Midbrain (tissue), 1 donor: Measurements from ENCODE around the gene WFDC8.
A peak's percentile ranks its signal among the peaks of the same experiment; 100 is the strongest.
"Not testable (repeated sequence)": the region's sequence is repeated elsewhere in the genome, so short reads cannot be mapped to it uniquely, and the experiment has no call there.

Experiments
- DNase-seq: peaks from one replicate; lab custom pipeline; 2025; lab: John Stamatoyannopoulos, UW

The WFDC8 gene

DNA sequence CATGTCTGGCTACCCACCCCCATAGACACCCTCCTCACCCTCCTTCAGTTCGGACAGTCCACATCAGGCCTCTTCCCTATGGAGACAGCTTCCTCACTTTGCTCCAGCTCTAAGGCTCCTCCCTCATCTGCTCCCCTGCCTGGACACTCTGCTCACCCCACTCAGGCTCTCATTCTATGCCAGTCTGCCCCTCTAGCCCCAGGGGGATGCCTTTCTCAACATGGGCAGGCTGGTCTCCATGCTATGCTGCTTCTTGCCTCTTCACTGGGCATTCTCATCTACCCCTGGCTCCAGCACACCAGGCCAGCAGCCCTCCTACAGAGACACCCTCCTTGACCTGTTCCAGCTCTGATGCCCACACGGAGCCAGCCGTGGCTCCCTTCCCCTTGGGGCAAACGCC, at the start of gene WFDC8:
TSS of gene WFDC8 (minus strand) at position 101 of the 400 bp plus-strand sequence. CDS start at position 64, 37 bp downstream.
- no peak for DNase-seq

DNA sequence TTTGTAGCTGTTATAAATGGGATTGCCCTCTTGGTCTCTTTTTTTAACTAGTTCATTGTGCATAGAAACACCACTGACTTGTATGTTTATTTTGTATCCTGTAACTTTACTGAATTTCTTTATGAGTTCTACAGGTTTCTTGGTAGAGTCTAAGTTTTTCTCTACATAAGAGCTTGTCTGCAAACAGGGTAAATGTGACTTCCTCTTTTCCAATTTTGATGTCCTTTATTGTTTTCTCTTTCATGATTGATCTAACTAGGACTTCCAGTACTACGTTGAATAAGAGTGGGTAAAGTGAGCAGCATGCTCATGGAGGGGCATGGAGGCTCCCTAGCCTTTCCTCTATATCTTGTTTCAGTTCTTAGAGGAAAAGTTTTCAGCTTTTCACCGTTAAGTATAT, 47.5 kb upstream of the WFDC8 start:
- DNase-seq, result no peak

- no peak for DNase-seq
Measured at GRCh38 chr20:45621593-45621992, 42.5 kb upstream of the WFDC8 start.

DNA sequence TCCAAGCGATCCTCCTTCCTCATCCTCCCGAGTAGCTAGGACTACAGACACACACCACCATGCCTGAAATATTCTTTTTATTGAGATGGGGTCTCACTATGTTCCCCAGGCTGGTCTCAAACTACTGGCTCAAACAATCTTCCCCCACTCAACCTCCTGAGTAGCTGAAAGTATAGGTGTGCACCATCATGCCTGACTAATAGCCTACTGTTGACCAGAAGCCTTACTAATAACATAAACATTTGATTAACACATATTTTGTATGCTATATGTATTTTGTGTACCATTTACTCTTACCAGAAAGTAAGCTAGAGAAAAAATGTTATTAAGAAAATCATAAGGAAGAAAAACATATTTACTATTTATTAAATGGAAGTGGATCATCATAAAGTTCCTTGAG, 38.5 kb upstream of the WFDC8 start:
- DNase-seq, result no peak

- no peak for DNase-seq
Measured at GRCh38 chr20:45612314-45612713, 33.2 kb upstream of the WFDC8 start.

DNA sequence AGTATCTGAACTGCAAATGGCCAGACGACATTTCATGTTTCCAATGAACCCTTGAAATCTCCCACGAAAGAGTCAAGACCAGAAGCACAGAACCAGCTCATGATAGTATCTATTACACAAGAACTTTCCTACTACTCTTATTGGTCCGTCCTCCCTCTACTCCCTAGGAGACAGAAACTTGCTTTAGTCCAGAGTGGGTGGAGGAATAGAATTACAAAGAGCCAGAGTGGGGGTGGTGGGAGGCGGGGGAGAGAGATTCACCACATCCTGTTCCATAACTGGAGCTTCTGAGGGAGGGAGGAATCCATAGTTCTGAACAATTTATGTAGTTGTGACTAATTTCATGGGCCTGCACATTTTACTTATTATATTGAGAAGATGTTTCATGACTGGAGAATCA, 32.0 kb upstream of the WFDC8 start:
- DNase-seq, result no peak

- no peak for DNase-seq
Measured at GRCh38 chr20:45607810-45608209, 28.7 kb upstream of the WFDC8 start.

DNA sequence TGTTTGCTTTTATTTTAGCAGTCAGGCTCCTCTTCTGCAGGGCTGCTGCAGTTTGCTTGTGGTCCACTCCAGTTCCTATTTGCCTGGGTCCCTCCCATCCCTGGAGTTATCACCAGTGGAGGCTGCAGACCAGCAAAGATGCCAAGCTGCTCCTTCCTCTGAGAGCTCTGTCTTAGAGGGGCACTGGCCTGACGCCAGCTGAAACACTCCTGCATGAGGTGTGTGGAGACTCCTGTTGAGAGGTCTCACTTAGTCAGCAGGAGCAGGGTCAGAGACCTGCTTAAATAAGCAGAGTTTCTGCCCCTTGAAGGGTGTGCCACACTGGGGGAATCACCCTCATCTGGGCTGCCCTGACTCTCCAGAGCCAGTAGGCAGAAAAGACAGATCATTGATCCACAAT, 16.2 kb upstream of the WFDC8 start:
- DNase-seq, result no peak

DNA sequence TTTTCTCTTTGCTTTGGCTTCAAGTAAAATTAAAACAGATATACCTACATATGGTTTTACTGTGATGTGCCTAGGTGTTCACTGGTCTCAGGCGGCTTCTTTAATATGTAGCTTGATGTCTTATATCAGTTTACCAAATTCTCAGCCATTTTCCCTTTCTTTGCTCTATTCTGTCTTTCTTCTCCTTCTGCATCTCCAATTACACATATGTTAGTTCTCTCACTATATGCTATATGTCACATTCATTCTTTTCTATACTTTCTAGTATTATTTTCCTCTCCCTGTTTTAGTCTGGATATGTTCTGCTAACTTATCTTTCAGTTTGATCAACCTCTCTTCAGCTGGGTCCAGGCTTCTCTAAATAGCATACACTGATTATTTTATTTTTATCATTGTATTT, 14.4 kb upstream of the WFDC8 start:
- DNase-seq, result no peak

DNA sequence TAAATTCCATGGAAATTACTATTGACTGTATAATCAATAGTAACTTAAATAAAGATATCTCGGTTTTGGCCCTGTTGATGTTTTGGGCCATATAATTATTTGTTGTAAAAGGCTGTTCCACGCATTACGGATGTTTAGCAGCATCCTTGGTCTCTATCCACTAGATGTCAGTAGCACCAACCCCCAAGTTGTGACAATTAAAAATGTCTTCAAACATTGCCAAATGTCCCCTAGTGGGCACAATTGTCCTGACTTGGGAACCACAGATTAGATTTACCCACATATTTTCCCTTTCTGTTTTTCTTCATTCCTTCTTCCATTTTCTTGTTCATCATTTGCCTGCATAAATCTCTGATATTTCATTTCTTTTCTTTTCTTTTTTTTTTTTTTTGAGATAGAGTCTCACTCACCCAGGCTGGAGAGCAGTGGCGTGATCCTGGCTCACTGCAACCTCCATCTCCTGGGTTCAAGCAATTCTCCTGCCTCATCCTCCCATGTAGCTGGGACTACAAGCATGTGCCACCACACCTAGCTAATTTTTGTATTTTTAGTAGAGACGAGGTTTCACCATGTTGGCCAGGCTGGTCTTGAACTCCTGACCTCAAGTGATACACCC, 13.6 kb upstream of the WFDC8 start:
- peak; percentile 3 for DNase-seq

DNA sequence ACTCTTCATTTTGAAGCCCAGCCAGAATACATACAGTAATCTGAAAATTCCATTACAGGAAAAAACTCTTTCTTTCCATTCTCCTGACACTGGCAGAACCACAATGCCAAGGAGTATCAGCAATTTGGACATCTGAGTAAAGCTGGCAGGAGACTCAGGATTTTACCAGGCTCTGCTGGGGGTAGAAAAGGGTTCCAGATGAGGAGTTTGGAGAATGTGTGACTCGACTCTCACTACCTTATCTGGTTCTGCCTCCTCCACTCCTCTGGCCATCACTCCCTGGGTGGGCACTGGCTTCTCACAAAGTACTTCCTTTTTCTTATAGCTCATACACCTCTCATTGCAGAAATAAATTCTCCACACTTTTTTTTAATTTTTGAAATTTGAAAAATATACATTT, 10.6 kb upstream of the WFDC8 start:
- DNase-seq, result no peak

DNA sequence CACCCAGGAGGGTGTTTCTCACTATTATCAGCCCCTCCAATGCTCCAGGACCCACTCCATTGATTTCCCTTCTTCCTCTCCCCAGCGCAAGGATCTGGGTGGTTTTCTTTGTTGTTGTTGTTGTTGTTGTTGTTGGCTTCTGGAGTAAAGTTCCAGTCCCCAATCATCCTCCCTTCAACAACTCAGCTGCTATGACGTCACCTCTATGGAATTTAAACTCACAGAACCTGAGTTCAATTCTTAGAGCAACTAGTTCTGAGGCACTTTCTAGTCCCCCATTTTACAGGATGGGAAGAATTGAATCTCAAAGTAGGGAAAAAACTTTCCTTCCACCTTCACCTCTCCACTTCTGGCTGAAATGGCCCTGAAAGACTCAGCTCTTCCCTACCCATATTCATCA, 9.7 kb upstream of the WFDC8 start:
- no peak for DNase-seq

DNA sequence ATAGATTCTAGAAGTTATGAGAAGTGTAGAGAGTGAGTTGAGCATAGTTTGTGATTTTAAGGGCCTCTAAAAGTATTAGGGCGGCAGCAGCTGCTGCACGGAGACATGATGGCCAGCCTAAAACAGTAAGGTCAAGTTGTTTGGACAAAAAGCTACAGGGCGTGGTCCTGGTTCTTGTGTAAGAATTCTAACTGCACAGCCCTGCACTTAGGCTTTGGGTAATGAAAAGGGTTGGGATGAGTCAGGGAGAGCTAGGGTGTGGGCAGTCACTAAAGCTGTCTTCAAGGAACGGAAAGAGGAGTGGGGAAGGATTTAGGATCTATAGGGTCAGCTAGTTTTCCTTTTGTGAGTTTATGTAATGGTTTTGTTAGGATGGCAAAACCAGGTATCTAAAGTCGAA, 6.9 kb upstream of the WFDC8 start:
- DNase-seq, result not testable (repeated sequence)

DNA sequence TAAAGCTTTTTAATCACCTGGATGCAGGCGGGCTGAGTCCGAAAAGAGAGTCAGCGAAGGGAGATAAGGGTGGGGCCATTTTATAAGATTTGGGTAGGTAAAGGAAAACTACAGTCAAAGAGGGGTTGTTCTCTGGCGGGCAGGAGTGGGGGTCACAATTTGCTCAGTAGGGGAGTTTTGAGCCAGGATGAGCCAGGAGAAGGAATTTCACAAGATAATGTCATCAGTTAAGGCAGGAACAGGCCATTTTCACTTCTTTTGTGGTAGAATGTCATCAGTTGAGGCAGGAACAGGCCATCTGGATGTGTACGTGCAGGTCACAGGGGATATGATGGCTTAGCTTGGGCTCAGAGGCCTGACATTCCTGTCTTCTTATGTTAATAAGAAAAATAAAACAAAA, 5.2 kb upstream of the WFDC8 start:
- not testable (repeated sequence) for DNase-seq

DNA sequence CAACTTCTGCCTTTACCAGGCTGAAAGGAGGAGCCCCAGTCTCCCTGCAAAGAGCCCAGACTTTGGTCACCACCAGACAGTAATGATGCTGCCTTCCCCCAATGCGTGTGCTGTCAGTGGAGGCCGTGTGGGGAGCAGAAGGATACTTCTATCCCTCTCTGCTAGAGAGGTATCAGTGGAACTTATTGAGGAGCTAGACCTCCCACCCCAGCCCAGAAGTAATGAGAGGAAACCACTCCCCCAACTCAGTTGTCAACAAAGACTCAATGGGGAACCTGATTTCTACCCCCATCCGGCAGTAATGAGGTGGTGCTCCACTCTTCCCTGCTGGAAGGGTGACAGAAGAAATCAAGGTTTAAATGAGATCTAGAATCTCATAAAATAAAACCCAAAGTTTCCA, 4.4 kb upstream of the WFDC8 start:
- DNase-seq, result no peak

DNA sequence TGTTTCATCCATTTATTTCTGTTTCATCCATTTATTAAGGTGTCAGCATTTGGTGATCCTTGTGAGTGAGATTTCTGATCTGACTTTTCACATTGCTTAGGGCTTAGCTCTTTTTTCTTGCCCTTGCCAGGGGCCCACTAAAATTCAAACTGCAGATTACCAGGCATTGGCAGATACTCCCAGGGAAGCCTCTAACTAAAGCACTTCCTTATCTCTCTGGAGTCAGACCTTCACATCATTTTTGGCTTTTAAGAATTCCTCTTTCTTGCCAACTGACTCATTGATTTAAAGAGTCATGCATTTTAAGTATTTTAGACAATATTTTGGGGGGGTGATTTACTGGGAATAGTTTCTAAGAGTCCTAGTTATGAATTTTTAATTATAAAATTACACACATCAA, 2.6 kb upstream of the WFDC8 start:
- DNase-seq, result no peak

DNA sequence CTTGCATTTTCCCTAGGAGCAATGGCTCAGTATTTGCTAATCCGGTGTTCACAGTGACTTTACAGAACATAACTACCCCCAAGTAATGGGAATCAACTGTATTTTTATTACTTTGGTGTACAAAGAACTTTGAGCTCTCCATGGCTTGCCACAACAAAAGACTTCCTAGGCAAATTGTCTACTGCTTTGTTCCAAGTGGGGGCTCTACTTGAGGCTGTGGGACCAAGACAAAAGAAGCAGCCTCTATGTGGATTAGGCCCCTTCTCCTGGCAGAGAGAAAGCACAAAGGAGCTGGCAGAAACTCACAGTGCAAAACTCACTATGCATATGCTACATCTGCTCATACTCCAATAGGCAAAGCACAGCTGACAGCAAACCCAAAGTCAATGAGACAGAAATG, 853 bp downstream of the WFDC8 start:
- no peak for DNase-seq

- no peak for DNase-seq
Measured at GRCh38 chr20:45576995-45577394, 2.1 kb downstream of the WFDC8 start.

DNA sequence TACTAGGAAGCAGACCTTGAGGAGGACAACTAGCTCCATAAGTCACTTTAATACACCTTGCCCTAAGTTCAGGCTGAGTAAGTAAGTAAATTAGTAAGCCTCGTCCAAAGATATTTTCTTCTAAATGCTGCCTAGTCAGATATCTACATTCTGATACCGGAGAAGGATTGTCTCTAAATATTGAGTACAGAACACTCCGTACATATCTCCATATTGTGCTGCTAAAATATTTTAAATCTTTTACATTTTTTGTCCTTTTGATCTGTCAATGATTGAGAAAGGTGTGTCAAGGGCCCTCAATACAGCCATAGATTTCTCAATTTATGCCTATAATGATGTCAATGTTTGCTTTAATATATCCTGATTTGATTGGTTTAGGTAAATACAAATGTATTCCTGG, 3.2 kb downstream of the WFDC8 start:
- no peak for DNase-seq

- not testable (repeated sequence) for DNase-seq
Measured at GRCh38 chr20:45569650-45570049, 9.4 kb downstream of the WFDC8 start.

- no peak for DNase-seq
Measured at GRCh38 chr20:45564760-45565276, 14.3 kb downstream of the WFDC8 start.

DNA sequence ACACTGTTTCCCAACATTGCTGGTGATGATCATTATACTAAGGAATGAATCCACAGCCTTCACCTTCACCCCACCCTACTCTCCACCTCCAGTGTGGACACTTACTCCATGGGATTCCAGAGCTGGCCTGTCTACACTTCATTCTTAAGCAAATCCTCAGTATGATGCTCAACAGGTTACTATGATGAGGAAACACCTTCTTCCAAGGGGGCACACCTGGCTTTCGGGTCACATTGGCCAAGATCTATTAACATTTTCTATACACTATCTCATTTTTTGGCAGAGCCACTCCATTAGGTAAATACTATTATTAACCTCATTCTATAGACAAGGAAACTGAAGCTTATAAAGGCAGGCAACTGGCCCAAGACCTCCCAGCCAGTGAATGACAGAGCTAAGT, 23.9 kb downstream of the WFDC8 start:
- DNase-seq, result no peak

GRCh38 chr20:45552456-45552855, 26.6 kb downstream of the WFDC8 start:
- no peak for DNase-seq

DNA sequence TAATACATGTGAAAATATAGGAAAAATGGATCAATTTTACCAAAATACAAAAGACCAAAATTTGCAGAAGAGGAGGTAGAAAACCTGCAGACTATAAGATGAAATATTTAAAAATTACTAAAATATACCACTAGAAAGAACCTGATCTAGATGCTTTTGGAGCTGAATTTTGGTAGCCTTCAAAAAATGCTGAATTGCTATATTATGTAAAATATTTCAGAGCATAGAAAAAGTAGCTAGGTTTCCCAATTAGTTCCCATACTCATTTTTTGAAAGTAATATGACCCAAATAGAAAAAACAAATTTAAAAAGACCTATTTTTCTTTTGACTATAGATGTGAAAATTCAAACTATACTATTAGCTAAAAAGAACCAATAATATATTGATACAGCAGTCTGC, 28.3 kb downstream of the WFDC8 start:
- no peak for DNase-seq
